ENCODE results near the gene DOC2A.

The DOC2A gene

DNA sequence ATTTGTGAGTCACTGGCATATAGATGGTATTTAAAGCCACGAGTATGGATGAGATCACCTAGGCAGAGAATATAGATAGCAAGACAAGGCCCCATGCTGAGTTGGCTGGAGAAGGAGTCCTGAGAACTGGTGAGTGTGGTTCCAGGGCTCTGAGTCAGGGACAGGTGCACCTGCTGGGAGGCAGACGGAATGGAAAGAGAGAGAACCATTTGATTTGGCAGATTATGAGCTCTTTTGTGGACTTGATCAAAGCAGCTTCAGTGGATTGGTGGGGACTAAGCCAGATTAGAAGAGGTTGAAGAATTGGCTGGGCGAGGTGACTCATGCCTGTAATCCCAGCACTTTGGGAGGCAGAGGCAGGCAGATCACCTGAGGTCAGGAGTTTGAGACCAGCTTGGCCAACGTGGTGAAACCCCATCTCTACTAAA, 7.9 kb upstream of the DOC2A start (continued):
- TF ChIP-seq, protein P1, sequence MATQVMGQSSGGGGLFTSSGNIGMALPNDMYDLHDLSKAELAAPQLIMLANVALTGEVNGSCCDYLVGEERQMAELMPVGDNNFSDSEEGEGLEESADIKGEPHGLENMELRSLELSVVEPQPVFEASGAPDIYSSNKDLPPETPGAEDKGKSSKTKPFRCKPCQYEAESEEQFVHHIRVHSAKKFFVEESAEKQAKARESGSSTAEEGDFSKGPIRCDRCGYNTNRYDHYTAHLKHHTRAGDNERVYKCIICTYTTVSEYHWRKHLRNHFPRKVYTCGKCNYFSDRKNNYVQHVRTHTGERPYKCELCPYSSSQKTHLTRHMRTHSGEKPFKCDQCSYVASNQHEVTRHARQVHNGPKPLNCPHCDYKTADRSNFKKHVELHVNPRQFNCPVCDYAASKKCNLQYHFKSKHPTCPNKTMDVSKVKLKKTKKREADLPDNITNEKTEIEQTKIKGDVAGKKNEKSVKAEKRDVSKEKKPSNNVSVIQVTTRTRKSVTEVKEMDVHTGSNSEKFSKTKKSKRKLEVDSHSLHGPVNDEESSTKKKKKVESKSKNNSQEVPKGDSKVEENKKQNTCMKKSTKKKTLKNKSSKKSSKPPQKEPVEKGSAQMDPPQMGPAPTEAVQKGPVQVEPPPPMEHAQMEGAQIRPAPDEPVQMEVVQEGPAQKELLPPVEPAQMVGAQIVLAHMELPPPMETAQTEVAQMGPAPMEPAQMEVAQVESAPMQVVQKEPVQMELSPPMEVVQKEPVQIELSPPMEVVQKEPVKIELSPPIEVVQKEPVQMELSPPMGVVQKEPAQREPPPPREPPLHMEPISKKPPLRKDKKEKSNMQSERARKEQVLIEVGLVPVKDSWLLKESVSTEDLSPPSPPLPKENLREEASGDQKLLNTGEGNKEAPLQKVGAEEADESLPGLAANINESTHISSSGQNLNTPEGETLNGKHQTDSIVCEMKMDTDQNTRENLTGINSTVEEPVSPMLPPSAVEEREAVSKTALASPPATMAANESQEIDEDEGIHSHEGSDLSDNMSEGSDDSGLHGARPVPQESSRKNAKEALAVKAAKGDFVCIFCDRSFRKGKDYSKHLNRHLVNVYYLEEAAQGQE (tag by site-specific recombination; IDR thresholded peaks at IDR 0.05): no peak
- TF ChIP-seq MYNN (tag by site-specific recombination; IDR thresholded peaks at IDR 0.05; ENCODE audit: borderline replicate concordance): no peak
- TF ChIP-seq ZNF404 (tag by site-specific recombination; IDR thresholded peaks at IDR 0.05): no peak
- TF ChIP-seq, protein P2, sequence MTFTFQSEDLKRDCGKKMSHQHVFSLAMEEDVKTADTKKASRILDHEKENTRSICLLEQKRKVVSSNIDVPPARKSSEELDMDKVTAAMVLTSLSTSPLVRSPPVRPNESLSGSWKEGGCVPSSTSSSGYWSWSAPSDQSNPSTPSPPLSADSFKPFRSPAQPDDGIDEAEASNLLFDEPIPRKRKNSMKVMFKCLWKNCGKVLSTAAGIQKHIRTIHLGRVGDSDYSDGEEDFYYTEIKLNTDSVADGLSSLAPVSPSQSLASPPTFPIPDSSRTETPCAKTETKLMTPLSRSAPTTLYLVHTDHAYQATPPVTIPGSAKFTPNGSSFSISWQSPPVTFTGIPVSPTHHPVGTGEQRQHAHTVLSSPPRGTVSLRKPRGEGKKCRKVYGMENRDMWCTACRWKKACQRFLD (tag by site-specific recombination; IDR thresholded peaks at IDR 0.05): no peak
- TF ChIP-seq ZNF10 (tag by site-specific recombination; IDR thresholded peaks at IDR 0.05): peak; percentile 51; the same call in 1 of the 2 replicates
- TF ChIP-seq, protein P3, sequence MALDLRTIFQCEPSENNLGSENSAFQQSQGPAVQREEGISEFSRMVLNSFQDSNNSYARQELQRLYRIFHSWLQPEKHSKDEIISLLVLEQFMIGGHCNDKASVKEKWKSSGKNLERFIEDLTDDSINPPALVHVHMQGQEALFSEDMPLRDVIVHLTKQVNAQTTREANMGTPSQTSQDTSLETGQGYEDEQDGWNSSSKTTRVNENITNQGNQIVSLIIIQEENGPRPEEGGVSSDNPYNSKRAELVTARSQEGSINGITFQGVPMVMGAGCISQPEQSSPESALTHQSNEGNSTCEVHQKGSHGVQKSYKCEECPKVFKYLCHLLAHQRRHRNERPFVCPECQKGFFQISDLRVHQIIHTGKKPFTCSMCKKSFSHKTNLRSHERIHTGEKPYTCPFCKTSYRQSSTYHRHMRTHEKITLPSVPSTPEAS (tag by site-specific recombination; IDR thresholded peaks at IDR 0.05): no peak
- peak; percentile 96 for TF ChIP-seq GLIS1 (tag by site-specific recombination; IDR thresholded peaks at IDR 0.05)
- no peak for TF ChIP-seq ZNF211 (tag by site-specific recombination; IDR thresholded peaks at IDR 0.05; ENCODE audit: low read depth)
- peak; percentile 97 for TF ChIP-seq ZNF366 (tag by site-specific recombination; conservative IDR thresholded peaks at IDR 0.05)
- TF ChIP-seq ZNF24 (tag by site-specific recombination; IDR thresholded peaks at IDR 0.05): peak; percentile 76; the same call in 1 of the 2 replicates
- TF ChIP-seq ZNF335 (tag by site-specific recombination; conservative IDR thresholded peaks at IDR 0.05): no peak
- TF ChIP-seq, protein P4, sequence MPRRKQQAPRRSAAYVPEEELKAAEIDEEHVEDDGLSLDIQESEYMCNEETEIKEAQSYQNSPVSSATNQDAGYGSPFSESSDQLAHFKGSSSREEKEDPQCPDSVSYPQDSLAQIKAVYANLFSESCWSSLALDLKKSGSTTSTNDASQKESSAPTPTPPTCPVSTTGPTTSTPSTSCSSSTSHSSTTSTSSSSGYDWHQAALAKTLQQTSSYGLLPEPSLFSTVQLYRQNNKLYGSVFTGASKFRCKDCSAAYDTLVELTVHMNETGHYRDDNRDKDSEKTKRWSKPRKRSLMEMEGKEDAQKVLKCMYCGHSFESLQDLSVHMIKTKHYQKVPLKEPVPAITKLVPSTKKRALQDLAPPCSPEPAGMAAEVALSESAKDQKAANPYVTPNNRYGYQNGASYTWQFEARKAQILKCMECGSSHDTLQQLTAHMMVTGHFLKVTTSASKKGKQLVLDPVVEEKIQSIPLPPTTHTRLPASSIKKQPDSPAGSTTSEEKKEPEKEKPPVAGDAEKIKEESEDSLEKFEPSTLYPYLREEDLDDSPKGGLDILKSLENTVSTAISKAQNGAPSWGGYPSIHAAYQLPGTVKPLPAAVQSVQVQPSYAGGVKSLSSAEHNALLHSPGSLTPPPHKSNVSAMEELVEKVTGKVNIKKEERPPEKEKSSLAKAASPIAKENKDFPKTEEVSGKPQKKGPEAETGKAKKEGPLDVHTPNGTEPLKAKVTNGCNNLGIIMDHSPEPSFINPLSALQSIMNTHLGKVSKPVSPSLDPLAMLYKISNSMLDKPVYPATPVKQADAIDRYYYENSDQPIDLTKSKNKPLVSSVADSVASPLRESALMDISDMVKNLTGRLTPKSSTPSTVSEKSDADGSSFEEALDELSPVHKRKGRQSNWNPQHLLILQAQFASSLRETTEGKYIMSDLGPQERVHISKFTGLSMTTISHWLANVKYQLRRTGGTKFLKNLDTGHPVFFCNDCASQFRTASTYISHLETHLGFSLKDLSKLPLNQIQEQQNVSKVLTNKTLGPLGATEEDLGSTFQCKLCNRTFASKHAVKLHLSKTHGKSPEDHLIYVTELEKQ (tag by site-specific recombination; IDR thresholded peaks at IDR 0.05; ENCODE audit: borderline replicate concordance): peak; percentile 66; the same call in 1 of the 2 replicates
- no peak for TF ChIP-seq ZNF274 (IDR thresholded peaks at IDR 0.05; ENCODE audit: low read length)
- TF ChIP-seq ZNF274 (tag by site-specific recombination; IDR thresholded peaks at IDR 0.05; ENCODE audit: borderline replicate concordance): no peak
- no peak for TF ChIP-seq TCF7L2 (IDR thresholded peaks at IDR 0.05; ENCODE audit: borderline replicate concordance, low read depth, low read length)
- no peak for TF ChIP-seq ZNF707 (tag by site-specific recombination; IDR thresholded peaks at IDR 0.05)
- TF ChIP-seq ZNF292 (tag by site-specific recombination; IDR thresholded peaks at IDR 0.05; ENCODE audit: borderline replicate concordance, low read depth): no peak
- TF ChIP-seq, protein P5, sequence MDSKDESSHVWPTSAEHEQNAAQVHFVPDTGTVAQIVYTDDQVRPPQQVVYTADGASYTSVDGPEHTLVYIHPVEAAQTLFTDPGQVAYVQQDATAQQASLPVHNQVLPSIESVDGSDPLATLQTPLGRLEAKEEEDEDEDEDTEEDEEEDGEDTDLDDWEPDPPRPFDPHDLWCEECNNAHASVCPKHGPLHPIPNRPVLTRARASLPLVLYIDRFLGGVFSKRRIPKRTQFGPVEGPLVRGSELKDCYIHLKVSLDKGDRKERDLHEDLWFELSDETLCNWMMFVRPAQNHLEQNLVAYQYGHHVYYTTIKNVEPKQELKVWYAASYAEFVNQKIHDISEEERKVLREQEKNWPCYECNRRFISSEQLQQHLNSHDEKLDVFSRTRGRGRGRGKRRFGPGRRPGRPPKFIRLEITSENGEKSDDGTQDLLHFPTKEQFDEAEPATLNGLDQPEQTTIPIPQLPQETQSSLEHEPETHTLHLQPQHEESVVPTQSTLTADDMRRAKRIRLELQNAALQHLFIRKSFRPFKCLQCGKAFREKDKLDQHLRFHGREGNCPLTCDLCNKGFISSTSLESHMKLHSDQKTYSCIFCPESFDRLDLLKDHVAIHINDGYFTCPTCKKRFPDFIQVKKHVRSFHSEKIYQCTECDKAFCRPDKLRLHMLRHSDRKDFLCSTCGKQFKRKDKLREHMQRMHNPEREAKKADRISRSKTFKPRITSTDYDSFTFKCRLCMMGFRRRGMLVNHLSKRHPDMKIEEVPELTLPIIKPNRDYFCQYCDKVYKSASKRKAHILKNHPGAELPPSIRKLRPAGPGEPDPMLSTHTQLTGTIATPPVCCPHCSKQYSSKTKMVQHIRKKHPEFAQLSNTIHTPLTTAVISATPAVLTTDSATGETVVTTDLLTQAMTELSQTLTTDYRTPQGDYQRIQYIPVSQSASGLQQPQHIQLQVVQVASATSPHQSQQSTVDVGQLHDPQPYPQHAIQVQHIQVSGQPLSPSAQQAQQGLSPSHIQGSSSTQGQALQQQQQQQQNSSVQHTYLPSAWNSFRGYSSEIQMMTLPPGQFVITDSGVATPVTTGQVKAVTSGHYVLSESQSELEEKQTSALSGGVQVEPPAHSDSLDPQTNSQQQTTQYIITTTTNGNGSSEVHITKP (tag by site-specific recombination; IDR thresholded peaks at IDR 0.05): peak; percentile 62
- peak; percentile 74 for TF ChIP-seq ZNF473 (tag by site-specific recombination; IDR thresholded peaks at IDR 0.05)
- TF ChIP-seq, protein P6, sequence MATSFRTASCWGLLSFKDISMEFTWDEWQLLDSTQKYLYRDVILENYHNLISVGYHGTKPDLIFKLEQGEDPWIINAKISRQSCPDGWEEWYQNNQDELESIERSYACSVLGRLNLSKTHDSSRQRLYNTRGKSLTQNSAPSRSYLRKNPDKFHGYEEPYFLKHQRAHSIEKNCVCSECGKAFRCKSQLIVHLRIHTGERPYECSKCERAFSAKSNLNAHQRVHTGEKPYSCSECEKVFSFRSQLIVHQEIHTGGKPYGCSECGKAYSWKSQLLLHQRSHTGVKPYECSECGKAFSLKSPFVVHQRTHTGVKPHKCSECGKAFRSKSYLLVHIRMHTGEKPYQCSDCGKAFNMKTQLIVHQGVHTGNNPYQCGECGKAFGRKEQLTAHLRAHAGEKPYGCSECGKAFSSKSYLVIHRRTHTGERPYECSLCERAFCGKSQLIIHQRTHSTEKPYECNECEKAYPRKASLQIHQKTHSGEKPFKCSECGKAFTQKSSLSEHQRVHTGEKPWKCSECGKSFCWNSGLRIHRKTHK (tag by site-specific recombination; IDR thresholded peaks at IDR 0.05): 0 out of 2 replicates have a peak, but pooled peaks have one; percentile 34
- TF ChIP-seq, protein P7, sequence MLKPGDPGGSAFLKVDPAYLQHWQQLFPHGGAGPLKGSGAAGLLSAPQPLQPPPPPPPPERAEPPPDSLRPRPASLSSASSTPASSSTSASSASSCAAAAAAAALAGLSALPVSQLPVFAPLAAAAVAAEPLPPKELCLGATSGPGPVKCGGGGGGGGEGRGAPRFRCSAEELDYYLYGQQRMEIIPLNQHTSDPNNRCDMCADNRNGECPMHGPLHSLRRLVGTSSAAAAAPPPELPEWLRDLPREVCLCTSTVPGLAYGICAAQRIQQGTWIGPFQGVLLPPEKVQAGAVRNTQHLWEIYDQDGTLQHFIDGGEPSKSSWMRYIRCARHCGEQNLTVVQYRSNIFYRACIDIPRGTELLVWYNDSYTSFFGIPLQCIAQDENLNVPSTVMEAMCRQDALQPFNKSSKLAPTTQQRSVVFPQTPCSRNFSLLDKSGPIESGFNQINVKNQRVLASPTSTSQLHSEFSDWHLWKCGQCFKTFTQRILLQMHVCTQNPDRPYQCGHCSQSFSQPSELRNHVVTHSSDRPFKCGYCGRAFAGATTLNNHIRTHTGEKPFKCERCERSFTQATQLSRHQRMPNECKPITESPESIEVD (tag by site-specific recombination; IDR thresholded peaks at IDR 0.05): no peak
- peak; percentile 76 for TF ChIP-seq KLF8 (tag by site-specific recombination; IDR thresholded peaks at IDR 0.05)
- peak; percentile 57; the same call in 1 of the 2 replicates for TF ChIP-seq ZXDB (tag by site-specific recombination; IDR thresholded peaks at IDR 0.05)
- TF ChIP-seq ZNF311 (tag by site-specific recombination; IDR thresholded peaks at IDR 0.05; ENCODE audit: borderline replicate concordance): no peak
